BLaER1 treated with 17β-estradiol and CSF1 and Interleukin-3, amounts not matched to agents 10 nM and 100 nM (cell line): ENCODE measurements around the gene OTOL1.

Experiments used
- H3K27ac ChIP-seq, 11 experiments: shearing (Covaris generic); formaldehyde crosslinking; 2 replicates each; pipeline ENCODE4 v1.8.1; 2022
- H3K27me3 ChIP-seq, 11 experiments: shearing (Covaris generic); formaldehyde crosslinking; 2 replicates each; pipeline ENCODE4 v1.8.1; 2022
- H3K36me3 ChIP-seq, 11 experiments: shearing (Covaris generic); formaldehyde crosslinking; 2 replicates each; pipeline ENCODE4 v1.8.1; 2022
- H3K4me1 ChIP-seq, 10 experiments: shearing (Covaris generic); formaldehyde crosslinking; 2 replicates each; pipeline ENCODE4 v1.8.1; 2022
- H3K4me2 ChIP-seq, 11 experiments: shearing (Covaris generic); formaldehyde crosslinking; 2 replicates each; pipeline ENCODE4 v1.8.1; 2022
- H3K4me3 ChIP-seq, 10 experiments: shearing (Covaris generic); formaldehyde crosslinking; 2 replicates each; pipeline ENCODE4 v1.8.1; 2022
- H3K9ac ChIP-seq, 11 experiments: shearing (Covaris generic); formaldehyde crosslinking; 2 replicates each; pipeline ENCODE4 v1.8.1; 2022
- H3K9me3 ChIP-seq, 11 experiments: shearing (Covaris generic); formaldehyde crosslinking; replicated peaks in 1 of 11; 2 replicates each; pipeline ENCODE4 v1.8.1; 2022
- H4K20me1 ChIP-seq, 11 experiments: shearing (Covaris generic); formaldehyde crosslinking; 2 replicates each; pipeline ENCODE4 v1.8.1; 2022
- Cebpa-rat ChIP-seq, 11 experiments: shearing (Covaris generic); IDR thresholded peaks; 2 replicates each; pipeline ENCODE4 v1.8.1; 2022

Gene OTOL1

DNA sequence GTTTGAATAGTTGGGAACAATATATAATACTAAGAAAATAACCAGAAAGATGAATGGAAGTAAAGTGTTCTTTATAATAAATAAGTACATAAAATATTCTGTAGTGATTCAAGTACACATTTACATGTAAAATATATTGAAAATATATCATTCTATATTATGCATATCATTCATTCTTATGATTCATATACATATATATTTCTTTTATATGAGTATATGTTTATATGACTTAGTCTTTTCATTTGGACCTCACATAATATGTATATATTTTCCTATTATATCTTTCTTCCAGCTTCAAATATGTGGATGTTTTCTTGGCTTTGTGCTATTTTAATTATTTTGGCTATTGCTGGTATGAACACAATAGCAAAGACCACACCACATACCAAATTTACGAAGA is at the start of gene OTOL1:
Gene OTOL1 (plus strand): TSS at position 301 of the 400 bp plus-strand sequence. CDS start 0 bp downstream, at position 301.
- H3K4me2 ChIP-seq = no peak within 1 kb of the TSS
- H3K4me3 ChIP-seq = no peak within 1 kb of the TSS
- no peaks in the 10 kb centered on the region for H4K20me1 ChIP-seq
- no peak within 1 kb of the TSS for H3K9ac ChIP-seq
- no peak within 1 kb of the TSS for H3K27ac ChIP-seq
- H3K36me3 ChIP-seq = no peaks in the 10 kb centered on the region
- H3K9me3 ChIP-seq = peaks cover 0 to 18% (median 9%) of the 10 kb centered on the region in 11 experiments; a peak in 18 of 22 replicates
- no peak for TF ChIP-seq Cebpa-rat (IDR thresholded peaks at IDR 0.05)
- no peaks in the 10 kb centered on the region for H3K27me3 ChIP-seq
- H3K4me1 ChIP-seq = peaks cover 0 to 25% (median 7%) of the 10 kb centered on the region in 10 experiments; a peak in 12 of 20 replicates

DNA sequence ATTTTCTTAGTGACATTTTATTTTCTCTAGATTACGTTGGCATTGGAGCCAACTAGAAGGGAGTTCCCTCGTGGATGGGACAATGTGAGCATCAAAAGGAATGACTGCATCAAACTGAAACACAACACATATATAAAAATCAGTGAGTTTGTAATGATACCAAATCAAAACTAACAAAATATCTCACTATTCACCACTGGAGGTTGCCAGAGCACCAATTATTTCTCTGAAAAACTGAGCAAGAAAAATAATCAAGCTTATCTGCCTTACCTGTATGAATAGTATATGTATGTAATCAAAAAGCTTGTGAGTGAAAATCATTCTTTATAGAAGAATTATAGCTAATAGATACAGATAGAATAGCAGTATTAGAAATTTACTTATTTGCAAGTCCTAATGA is 46.8 kb upstream of the OTOL1 start:
- Histone ChIP-seq H3K27ac (no peak overlapping the region), H3K4me3 (no peak overlapping the region), H3K9me3 (no peaks in the 10 kb centered on the region), H3K27me3 (no peaks in the 10 kb centered on the region), H4K20me1 (no peaks in the 10 kb centered on the region), H3K4me1 (no peaks in the 10 kb centered on the region), H3K36me3 (no peaks in the 10 kb centered on the region), H3K4me2 (no peak overlapping the region), H3K9ac (no peak overlapping the region)
- TF ChIP-seq Cebpa-rat (IDR thresholded peaks at IDR 0.05) = no peak

- Histone ChIP-seq H3K27ac (no peak overlapping the region), H3K36me3 (no peaks in the 10 kb centered on the region), H3K9ac (no peak overlapping the region), H4K20me1 (no peaks in the 10 kb centered on the region), H3K9me3 (no peaks in the 10 kb centered on the region), H3K27me3 (no peaks in the 10 kb centered on the region), H3K4me2 (no peak overlapping the region), H3K4me3 (no peak overlapping the region), H3K4me1 (no peaks in the 10 kb centered on the region)
- TF ChIP-seq Cebpa-rat (IDR thresholded peaks at IDR 0.05) = no peak
These were observed 44.4 kb upstream of the OTOL1 start for GRCh38 chr3:161452179-161452578.

DNA sequence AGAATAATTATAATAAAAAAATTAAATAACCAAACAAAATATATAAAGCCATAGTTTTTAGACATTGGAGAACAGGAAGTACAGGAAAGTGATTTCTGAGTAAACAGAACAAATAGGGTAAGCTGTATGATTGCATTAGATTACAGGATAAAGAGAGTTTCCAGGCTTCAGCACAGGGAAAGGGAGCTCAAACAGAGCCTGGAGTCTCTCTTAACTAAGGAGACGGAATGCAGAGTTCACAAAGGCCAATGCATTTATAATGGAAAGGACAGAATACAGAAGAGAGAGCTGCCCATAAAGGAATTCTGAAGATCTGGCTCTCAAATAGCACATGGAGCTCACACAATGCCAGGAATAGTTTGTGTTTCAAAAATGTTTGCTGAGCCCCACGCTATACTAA is 42.0 kb upstream of the OTOL1 start:
- Histone ChIP-seq H3K27ac (no peak overlapping the region), H3K36me3 (no peaks in the 10 kb centered on the region), H3K9ac (no peak overlapping the region), H3K4me1 (no peaks in the 10 kb centered on the region), H4K20me1 (no peaks in the 10 kb centered on the region), H3K27me3 (no peaks in the 10 kb centered on the region), H3K9me3 (no peaks in the 10 kb centered on the region), H3K4me3 (no peak overlapping the region), H3K4me2 (no peak overlapping the region)
- no peak for TF ChIP-seq Cebpa-rat (IDR thresholded peaks at IDR 0.05)

DNA sequence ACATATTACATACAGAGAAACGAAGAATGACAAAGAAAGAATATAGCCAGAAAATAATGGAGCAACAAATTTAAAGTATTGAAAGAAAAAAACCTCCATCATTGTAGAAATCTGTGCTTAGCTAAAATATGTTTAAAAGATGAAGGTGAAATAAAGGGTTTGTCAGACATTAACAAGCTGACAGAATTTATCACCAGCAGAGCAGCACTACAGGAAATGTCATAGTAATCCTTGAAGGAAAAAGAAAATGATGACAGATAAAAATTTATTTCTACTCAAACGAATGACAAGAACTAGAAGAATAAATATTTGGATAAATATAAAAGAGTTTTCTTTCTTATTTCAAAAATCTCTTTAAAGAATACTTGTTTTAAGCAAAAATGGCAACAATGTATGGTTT is 40.6 kb upstream of the OTOL1 start:
- Histone ChIP-seq H3K4me3 (no peak overlapping the region), H3K36me3 (no peaks in the 10 kb centered on the region), H3K9me3 (no peaks in the 10 kb centered on the region), H3K27me3 (no peaks in the 10 kb centered on the region), H3K4me1 (no peaks in the 10 kb centered on the region), H4K20me1 (no peaks in the 10 kb centered on the region), H3K27ac (no peak overlapping the region), H3K4me2 (no peak overlapping the region), H3K9ac (no peak overlapping the region)
- no peak for TF ChIP-seq Cebpa-rat (IDR thresholded peaks at IDR 0.05)

GRCh38 chr3:161462138-161462537 is 34.5 kb upstream of the OTOL1 start:
- Histone ChIP-seq H4K20me1 (no peaks in the 10 kb centered on the region), H3K27me3 (no peaks in the 10 kb centered on the region), H3K9ac (no peak overlapping the region), H3K27ac (no peak overlapping the region), H3K4me1 (peaks cover 0 to 4% (median 0%) of the 10 kb centered on the region in 10 experiments; a peak in 1 of 20 replicates), H3K4me2 (no peak overlapping the region), H3K9me3 (peaks cover 8 to 34% (median 14%) of the 10 kb centered on the region in 11 experiments; a peak in 19 of 22 replicates), H3K36me3 (no peaks in the 10 kb centered on the region), H3K4me3 (no peak overlapping the region)
- TF ChIP-seq Cebpa-rat (IDR thresholded peaks at IDR 0.05) = no peak

DNA sequence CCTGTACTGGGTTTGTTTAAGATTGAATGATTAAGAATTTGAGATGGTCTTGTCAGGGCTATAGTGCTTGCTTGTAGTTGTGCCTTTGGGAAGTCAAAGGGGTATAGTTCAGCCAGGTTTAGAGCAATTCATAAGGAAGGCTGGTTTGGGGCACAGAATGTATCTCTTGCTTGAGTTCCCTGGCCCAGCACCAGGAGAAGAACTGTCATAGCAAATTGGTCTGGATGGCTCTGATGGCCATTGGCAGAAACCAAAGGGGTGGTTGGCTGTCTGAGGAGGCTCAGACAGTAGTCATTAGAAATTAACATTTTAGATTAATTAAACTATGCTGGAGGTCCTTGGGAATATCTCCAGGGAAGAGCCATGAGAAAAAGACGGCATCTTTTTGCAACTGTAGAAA is 25.4 kb upstream of the OTOL1 start:
- Histone ChIP-seq H3K9ac (no peak overlapping the region), H3K27me3 (no peaks in the 10 kb centered on the region), H3K9me3 (peaks cover 0 to 21% (median 0%) of the 10 kb centered on the region in 11 experiments; a peak in 6 of 22 replicates), H3K36me3 (no peaks in the 10 kb centered on the region), H3K4me2 (no peak overlapping the region), H3K27ac (no peak overlapping the region), H3K4me3 (no peak overlapping the region), H3K4me1 (0 out of 20 replicates have a peak, but pooled peaks cover 0 to 3% (median 0%) of the 10 kb centered on the region in 10 experiments), H4K20me1 (no peaks in the 10 kb centered on the region)
- no peak for TF ChIP-seq Cebpa-rat (IDR thresholded peaks at IDR 0.05)

DNA sequence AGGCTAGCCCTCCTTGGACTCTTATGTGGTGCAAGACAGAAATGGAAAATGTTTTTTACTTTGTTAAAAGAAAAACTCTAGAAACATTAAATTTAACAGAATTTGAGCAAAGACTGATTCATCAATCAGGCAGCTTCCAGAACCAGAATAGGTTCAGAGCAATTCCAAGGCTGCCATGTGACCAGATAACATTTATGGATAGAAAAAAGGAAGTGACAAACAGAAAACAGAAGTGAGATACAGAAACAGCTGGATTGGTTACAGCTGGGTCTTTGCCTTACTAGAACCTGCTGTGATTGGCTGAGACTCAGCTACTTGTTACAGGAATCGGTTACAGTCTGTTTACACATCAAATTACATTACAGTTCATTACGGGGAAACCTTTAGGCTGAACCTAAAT is 22.5 kb upstream of the OTOL1 start:
- Histone ChIP-seq H3K9ac (no peak overlapping the region), H3K36me3 (no peaks in the 10 kb centered on the region), H3K27ac (no peak overlapping the region), H3K27me3 (no peaks in the 10 kb centered on the region), H3K4me3 (no peak overlapping the region), H3K4me1 (0 out of 20 replicates have a peak, but pooled peaks cover 0 to 3% (median 0%) of the 10 kb centered on the region in 10 experiments), H4K20me1 (no peaks in the 10 kb centered on the region), H3K9me3 (peaks cover 0 to 19% (median 0%) of the 10 kb centered on the region in 11 experiments; a peak in 6 of 22 replicates), H3K4me2 (no peak overlapping the region)
- no peak for TF ChIP-seq Cebpa-rat (IDR thresholded peaks at IDR 0.05)

GRCh38 chr3:161474741-161475140 is 21.9 kb upstream of the OTOL1 start:
- no peak for TF ChIP-seq Cebpa-rat (IDR thresholded peaks at IDR 0.05)
- H3K27ac ChIP-seq = no peak overlapping the region
- peaks cover 0 to 19% (median 0%) of the 10 kb centered on the region in 11 experiments; a peak in 6 of 22 replicates for H3K9me3 ChIP-seq

GRCh38 chr3:161475206-161475605 is 21.4 kb upstream of the OTOL1 start:
- no peaks in the 10 kb centered on the region for H4K20me1 ChIP-seq
- TF ChIP-seq Cebpa-rat (IDR thresholded peaks at IDR 0.05) = no peak
- H3K4me1 ChIP-seq = 0 out of 20 replicates have a peak, but pooled peaks cover 0 to 3% (median 0%) of the 10 kb centered on the region in 10 experiments
- H3K9ac ChIP-seq = no peak overlapping the region
- no peak overlapping the region for H3K27ac ChIP-seq
- H3K27me3 ChIP-seq = no peaks in the 10 kb centered on the region
- no peak overlapping the region for H3K4me2 ChIP-seq
- peaks cover 0 to 19% (median 0%) of the 10 kb centered on the region in 11 experiments; a peak in 6 of 22 replicates for H3K9me3 ChIP-seq
- H3K4me3 ChIP-seq = no peak overlapping the region
- H3K36me3 ChIP-seq = no peaks in the 10 kb centered on the region

More at GRCh38 chr3:161474741-161475140, 21.9 kb upstream of the OTOL1 start:
- H3K4me3 ChIP-seq = no peak overlapping the region
- no peak overlapping the region for H3K9ac ChIP-seq
- 0 out of 20 replicates have a peak, but pooled peaks cover 0 to 3% (median 0%) of the 10 kb centered on the region in 10 experiments for H3K4me1 ChIP-seq
- H3K27me3 ChIP-seq = no peaks in the 10 kb centered on the region
- H4K20me1 ChIP-seq = no peaks in the 10 kb centered on the region
- no peak overlapping the region for H3K4me2 ChIP-seq
- H3K36me3 ChIP-seq = no peaks in the 10 kb centered on the region
